ENCODE data around the gene ALDOC. TPM values are rescaled to one million over a fixed set of nuclear protein-coding genes. Genes with fewer than 3 reads are reported as not detected.

ALDOC gene
- total and polyA plus RNA-seq, 2 experiments from 2014 or later: 33.5 to 157 TPM

DNA sequence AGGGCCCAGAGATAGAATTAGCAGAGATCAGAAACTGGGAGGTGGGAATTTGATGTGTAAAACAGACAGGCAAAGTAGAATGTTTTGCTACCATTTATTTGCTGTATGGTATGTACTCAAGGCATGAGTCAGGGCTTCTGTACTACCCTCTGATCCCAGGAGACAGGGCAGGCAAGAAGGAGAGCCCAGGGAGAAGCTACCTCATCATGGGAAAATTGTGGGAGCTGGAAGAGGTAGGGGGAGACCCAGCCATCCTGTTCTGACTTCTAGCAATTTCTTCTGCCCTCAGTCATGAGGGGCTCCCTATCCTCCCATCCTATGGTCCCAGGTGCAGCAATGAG, 3.7 kb downstream of the ALDOC start:
- H3K9me2 ChIP-seq (ENCODE audit: insufficient read depth): no peaks in the 10 kb centered on the region
- H3K27me3 ChIP-seq (ENCODE audit: insufficient read depth): peaks cover 4% of the 10 kb centered on the region; the same call in 1 of the 2 replicates
- Mint-ChIP-seq H3K4me3 (no peak overlapping the region; the same call in 2 of the 3 replicates), H3K4me1 (peaks cover 35% of the 10 kb centered on the region), H3K9me3 (no peaks in the 10 kb centered on the region), H3K27me3 (ENCODE audit: insufficient read depth, low read depth, poor library complexity) (peaks cover 17% of the 10 kb centered on the region), H3K27ac (no peak overlapping the region), H3K36me3 (ENCODE audit: low read depth) (peaks cover 20% of the 10 kb centered on the region)
- peaks cover 28% of the 10 kb centered on the region for H3K79me2 ChIP-seq (replicated peaks; ENCODE audit: insufficient read depth)
- H3F3A ChIP-seq (replicated peaks; ENCODE audit: low read depth): peaks cover 13% of the 10 kb centered on the region
- H3K4me1 ChIP-seq (ENCODE audit: insufficient read depth): peaks cover 31% of the 10 kb centered on the region
- H3K4me3 ChIP-seq: no peak overlapping the region
- no peak overlapping the region for H3K4me2 ChIP-seq
- H2AFZ ChIP-seq: no peak overlapping the region
- peaks cover 3% of the 10 kb centered on the region for H4K20me1 ChIP-seq (replicated peaks; ENCODE audit: insufficient read depth)
- H3K27ac ChIP-seq (ENCODE audit: low read depth): no peak overlapping the region
- TF ChIP-seq CREB1 (CRISPR knock-in tag; IDR thresholded peaks at IDR 0.05; ENCODE audit: low read depth) (no peak), ZNF331 (CRISPR knock-in tag; IDR thresholded peaks at IDR 0.05; ENCODE audit: low read depth) (no peak), NANOG (IDR thresholded peaks at IDR 0.05; ENCODE audit: borderline replicate concordance) (no peak), ZNF114 (CRISPR knock-in tag; IDR thresholded peaks at IDR 0.05) (no peak), POLR2AphosphoS5 (IDR thresholded peaks at IDR 0.05; ENCODE audit: low read depth) (no peak), REST (IDR thresholded peaks at IDR 0.05; ENCODE audit: unreplicated experiment) (no peak), EZH2 (IDR thresholded peaks at IDR 0.05; ENCODE audit: low read depth, unreplicated experiment) (no peak), JUNB (IDR thresholded peaks at IDR 0.05; ENCODE audit: unreplicated experiment) (no peak), STAT1 (IDR thresholded peaks at IDR 0.05; ENCODE audit: unreplicated experiment) (no peak), EZH2phosphoT487 (IDR thresholded peaks at IDR 0.05; ENCODE audit: unreplicated experiment) (no peak)
- TF ChIP-seq, protein P1, sequence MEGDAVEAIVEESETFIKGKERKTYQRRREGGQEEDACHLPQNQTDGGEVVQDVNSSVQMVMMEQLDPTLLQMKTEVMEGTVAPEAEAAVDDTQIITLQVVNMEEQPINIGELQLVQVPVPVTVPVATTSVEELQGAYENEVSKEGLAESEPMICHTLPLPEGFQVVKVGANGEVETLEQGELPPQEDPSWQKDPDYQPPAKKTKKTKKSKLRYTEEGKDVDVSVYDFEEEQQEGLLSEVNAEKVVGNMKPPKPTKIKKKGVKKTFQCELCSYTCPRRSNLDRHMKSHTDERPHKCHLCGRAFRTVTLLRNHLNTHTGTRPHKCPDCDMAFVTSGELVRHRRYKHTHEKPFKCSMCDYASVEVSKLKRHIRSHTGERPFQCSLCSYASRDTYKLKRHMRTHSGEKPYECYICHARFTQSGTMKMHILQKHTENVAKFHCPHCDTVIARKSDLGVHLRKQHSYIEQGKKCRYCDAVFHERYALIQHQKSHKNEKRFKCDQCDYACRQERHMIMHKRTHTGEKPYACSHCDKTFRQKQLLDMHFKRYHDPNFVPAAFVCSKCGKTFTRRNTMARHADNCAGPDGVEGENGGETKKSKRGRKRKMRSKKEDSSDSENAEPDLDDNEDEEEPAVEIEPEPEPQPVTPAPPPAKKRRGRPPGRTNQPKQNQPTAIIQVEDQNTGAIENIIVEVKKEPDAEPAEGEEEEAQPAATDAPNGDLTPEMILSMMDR (conservative IDR thresholded peaks at IDR 0.05; ENCODE audit: low read depth in 2 of 2): no peak
- TF ChIP-seq, protein P2, sequence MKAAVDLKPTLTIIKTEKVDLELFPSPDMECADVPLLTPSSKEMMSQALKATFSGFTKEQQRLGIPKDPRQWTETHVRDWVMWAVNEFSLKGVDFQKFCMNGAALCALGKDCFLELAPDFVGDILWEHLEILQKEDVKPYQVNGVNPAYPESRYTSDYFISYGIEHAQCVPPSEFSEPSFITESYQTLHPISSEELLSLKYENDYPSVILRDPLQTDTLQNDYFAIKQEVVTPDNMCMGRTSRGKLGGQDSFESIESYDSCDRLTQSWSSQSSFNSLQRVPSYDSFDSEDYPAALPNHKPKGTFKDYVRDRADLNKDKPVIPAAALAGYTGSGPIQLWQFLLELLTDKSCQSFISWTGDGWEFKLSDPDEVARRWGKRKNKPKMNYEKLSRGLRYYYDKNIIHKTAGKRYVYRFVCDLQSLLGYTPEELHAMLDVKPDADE (IDR thresholded peaks at IDR 0.05): no peak
- TF ChIP-seq, protein P3, sequence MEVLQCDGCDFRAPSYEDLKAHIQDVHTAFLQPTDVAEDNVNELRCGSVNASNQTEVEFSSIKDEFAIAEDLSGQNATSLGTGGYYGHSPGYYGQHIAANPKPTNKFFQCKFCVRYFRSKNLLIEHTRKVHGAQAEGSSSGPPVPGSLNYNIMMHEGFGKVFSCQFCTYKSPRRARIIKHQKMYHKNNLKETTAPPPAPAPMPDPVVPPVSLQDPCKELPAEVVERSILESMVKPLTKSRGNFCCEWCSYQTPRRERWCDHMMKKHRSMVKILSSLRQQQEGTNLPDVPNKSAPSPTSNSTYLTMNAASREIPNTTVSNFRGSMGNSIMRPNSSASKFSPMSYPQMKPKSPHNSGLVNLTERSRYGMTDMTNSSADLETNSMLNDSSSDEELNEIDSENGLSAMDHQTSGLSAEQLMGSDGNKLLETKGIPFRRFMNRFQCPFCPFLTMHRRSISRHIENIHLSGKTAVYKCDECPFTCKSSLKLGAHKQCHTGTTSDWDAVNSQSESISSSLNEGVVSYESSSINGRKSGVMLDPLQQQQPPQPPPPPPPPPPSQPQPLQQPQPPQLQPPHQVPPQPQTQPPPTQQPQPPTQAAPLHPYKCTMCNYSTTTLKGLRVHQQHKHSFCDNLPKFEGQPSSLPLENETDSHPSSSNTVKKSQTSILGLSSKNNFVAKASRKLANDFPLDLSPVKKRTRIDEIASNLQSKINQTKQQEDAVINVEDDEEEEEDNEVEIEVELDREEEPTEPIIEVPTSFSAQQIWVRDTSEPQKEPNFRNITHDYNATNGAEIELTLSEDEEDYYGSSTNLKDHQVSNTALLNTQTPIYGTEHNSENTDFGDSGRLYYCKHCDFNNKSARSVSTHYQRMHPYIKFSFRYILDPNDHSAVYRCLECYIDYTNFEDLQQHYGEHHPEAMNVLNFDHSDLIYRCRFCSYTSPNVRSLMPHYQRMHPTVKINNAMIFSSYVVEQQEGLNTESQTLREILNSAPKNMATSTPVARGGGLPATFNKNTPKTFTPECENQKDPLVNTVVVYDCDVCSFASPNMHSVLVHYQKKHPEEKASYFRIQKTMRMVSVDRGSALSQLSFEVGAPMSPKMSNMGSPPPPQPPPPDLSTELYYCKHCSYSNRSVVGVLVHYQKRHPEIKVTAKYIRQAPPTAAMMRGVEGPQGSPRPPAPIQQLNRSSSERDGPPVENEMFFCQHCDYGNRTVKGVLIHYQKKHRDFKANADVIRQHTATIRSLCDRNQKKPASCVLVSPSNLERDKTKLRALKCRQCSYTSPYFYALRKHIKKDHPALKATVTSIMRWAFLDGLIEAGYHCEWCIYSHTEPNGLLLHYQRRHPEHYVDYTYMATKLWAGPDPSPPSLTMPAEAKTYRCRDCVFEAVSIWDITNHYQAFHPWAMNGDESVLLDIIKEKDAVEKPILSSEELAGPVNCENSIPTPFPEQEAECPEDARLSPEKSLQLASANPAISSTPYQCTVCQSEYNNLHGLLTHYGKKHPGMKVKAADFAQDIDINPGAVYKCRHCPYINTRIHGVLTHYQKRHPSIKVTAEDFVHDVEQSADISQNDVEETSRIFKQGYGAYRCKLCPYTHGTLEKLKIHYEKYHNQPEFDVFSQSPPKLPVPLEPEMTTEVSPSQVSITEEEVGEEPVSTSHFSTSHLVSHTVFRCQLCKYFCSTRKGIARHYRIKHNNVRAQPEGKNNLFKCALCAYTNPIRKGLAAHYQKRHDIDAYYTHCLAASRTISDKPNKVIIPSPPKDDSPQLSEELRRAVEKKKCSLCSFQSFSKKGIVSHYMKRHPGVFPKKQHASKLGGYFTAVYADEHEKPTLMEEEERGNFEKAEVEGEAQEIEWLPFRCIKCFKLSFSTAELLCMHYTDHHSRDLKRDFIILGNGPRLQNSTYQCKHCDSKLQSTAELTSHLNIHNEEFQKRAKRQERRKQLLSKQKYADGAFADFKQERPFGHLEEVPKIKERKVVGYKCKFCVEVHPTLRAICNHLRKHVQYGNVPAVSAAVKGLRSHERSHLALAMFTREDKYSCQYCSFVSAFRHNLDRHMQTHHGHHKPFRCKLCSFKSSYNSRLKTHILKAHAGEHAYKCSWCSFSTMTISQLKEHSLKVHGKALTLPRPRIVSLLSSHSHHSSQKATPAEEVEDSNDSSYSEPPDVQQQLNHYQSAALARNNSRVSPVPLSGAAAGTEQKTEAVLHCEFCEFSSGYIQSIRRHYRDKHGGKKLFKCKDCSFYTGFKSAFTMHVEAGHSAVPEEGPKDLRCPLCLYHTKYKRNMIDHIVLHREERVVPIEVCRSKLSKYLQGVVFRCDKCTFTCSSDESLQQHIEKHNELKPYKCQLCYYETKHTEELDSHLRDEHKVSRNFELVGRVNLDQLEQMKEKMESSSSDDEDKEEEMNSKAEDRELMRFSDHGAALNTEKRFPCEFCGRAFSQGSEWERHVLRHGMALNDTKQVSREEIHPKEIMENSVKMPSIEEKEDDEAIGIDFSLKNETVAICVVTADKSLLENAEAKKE (CRISPR knock-in tag; IDR thresholded peaks at IDR 0.05): no peak
- DNase-seq (ENCODE audit: low spot score): no peak
- no peak for ATAC-seq
- peaks cover 5% of the 10 kb centered on the region for H3K36me3 ChIP-seq (ENCODE audit: insufficient read depth)
